ENCODE results near the gene TMEM87A.

Gene TMEM87A

GRCh38 chr15:42217568-42217967 lies 55.7 kb downstream of the TMEM87A start:
- H3K4me3 ChIP-seq (ENCODE audit: low read depth, low read length), result no peak overlapping the region
- no peak for TF ChIP-seq CTCF (conservative IDR thresholded peaks at IDR 0.05; ENCODE audit: low read depth, low read length)
- no peak for DNase-seq (ENCODE audit: low read depth)

- peak; percentile 51 for TF ChIP-seq CTCF (conservative IDR thresholded peaks at IDR 0.05; ENCODE audit: low read depth, low read length)
- H3K4me3 ChIP-seq (ENCODE audit: low read depth, low read length), result no peak overlapping the region
- peak; percentile 78 for DNase-seq (ENCODE audit: low read depth)
These were observed 57.1 kb downstream of the TMEM87A start for GRCh38 chr15:42215913-42216829.

- no peak for DNase-seq (ENCODE audit: low read depth)
- TF ChIP-seq CTCF (conservative IDR thresholded peaks at IDR 0.05; ENCODE audit: low read depth, low read length), result no peak
- no peak overlapping the region for H3K4me3 ChIP-seq (ENCODE audit: low read depth, low read length)
These were observed 58.6 kb downstream of the TMEM87A start for GRCh38 chr15:42214600-42214999.

GRCh38 chr15:42213511-42213910 lies 59.7 kb downstream of the TMEM87A start:
- DNase-seq (ENCODE audit: low read depth), result no peak
- no peak overlapping the region for H3K4me3 ChIP-seq (ENCODE audit: low read depth, low read length)
- no peak for TF ChIP-seq CTCF (conservative IDR thresholded peaks at IDR 0.05; ENCODE audit: low read depth, low read length)

GRCh38 chr15:42210696-42211095 lies 62.5 kb downstream of the TMEM87A start:
- TF ChIP-seq CTCF (conservative IDR thresholded peaks at IDR 0.05; ENCODE audit: low read depth, low read length), result no peak
- no peak for DNase-seq (ENCODE audit: low read depth)
- H3K4me3 ChIP-seq (ENCODE audit: low read depth, low read length), result no peak overlapping the region

GRCh38 chr15:42207674-42208579 lies 65.3 kb downstream of the TMEM87A start, which contains the start of gene VPS39:
TSS of gene VPS39 (minus strand) at chr15:42208304. CDS start at chr15:42208153, 151 bp downstream.
- peak; percentile 90 for DNase-seq (ENCODE audit: low read depth)
- no peak for TF ChIP-seq CTCF (conservative IDR thresholded peaks at IDR 0.05; ENCODE audit: low read depth, low read length)
- H3K4me3 ChIP-seq (ENCODE audit: low read depth, low read length), result peak within 1 kb of the TSS; percentile 86
